Nephron progenitor cell (in vitro differentiated cells): ENCODE measurements around the gene MTARC1.

Experiments used
- DNase-seq: peaks from one replicate; pipeline ENCODE4 v3.0.0; 2021
- H3K27ac Mint-ChIP-seq: 2 replicates; pipeline ENCODE4 v1.8.0; 2021; ENCODE audit warnings: mild to moderate bottlenecking, moderate library complexity, mixed read lengths
- H3K27me3 Mint-ChIP-seq: 2 replicates; pipeline ENCODE4 v1.8.0; 2021; ENCODE audit warnings: mild to moderate bottlenecking, low read depth, mixed read lengths; ENCODE audit not compliant: poor library complexity
- H3K36me3 Mint-ChIP-seq: 2 replicates; pipeline ENCODE4 v1.8.0; 2021; ENCODE audit warnings: low read depth, mixed read lengths
- H3K4me1 Mint-ChIP-seq: 2 replicates; pipeline ENCODE4 v1.8.0; 2021; ENCODE audit warnings: mixed read lengths
- H3K4me3 Mint-ChIP-seq: 2 replicates; pipeline ENCODE4 v1.8.0; 2021; ENCODE audit warnings: mild to moderate bottlenecking, moderate library complexity, mixed read lengths
- H3K9me3 Mint-ChIP-seq: 2 replicates; pipeline ENCODE4 v1.8.0; 2021; ENCODE audit warnings: mild to moderate bottlenecking, moderate library complexity, mixed read lengths
- TF ChIP-seq, protein P1 (sequence below): fragments of 200-600 bp; sonication (generic); IDR thresholded peaks from 2 replicates; pipeline ENCODE4 v1.5.0; 2021; ENCODE audit warnings: antibody characterized with exemption

The MTARC1 gene

DNA sequence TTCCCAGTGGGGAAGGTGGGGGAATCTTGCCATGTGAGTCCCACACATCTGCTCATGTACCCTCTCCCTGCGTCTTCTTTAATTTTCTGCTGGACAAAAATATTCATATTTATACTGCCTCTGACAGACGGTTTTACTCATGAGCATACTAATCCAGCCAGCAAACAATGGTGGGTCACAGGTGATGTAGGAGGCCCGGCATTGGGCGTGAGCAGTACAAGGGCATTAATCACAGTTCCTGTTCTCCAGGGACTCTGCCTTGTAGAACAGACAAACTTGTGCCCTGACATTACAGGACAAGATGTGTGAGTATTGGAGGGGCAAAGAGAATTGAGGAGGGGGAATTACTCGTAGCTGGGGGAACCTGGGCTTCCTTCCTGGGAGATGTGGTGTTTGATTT lies 25.0 kb downstream of the MTARC1 start:
- no peaks in the 10 kb centered on the region for H3K9me3 Mint-ChIP-seq
- H3K4me1 Mint-ChIP-seq = peaks cover 44% of the 10 kb centered on the region
- H3K27me3 Mint-ChIP-seq = peaks cover 4% of the 10 kb centered on the region
- peaks cover 60% of the 10 kb centered on the region for H3K36me3 Mint-ChIP-seq
- DNase-seq = no peak
- H3K27ac Mint-ChIP-seq = no peak overlapping the region
- TF ChIP-seq, protein P1, sequence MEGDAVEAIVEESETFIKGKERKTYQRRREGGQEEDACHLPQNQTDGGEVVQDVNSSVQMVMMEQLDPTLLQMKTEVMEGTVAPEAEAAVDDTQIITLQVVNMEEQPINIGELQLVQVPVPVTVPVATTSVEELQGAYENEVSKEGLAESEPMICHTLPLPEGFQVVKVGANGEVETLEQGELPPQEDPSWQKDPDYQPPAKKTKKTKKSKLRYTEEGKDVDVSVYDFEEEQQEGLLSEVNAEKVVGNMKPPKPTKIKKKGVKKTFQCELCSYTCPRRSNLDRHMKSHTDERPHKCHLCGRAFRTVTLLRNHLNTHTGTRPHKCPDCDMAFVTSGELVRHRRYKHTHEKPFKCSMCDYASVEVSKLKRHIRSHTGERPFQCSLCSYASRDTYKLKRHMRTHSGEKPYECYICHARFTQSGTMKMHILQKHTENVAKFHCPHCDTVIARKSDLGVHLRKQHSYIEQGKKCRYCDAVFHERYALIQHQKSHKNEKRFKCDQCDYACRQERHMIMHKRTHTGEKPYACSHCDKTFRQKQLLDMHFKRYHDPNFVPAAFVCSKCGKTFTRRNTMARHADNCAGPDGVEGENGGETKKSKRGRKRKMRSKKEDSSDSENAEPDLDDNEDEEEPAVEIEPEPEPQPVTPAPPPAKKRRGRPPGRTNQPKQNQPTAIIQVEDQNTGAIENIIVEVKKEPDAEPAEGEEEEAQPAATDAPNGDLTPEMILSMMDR = no peak
- no peak overlapping the region for H3K4me3 Mint-ChIP-seq

DNA sequence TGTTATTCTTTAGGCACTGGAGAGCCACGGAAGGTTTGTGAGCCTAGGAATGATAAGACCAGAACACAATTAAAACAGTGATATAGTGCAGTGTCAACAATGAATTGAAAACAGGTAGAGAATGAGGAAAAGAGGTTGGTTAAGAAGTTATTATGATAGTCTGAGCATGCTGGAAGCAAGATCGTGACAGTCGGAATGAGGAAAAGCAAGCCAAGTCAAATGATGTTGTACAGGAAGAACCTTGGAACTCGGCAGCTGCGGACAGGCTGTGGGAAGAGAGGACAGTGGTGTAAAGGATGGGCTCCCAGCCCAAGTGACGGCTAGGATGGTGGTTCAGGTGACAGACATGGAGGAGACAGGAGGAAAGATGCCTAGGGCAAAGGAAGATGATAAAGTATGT lies 25.6 kb downstream of the MTARC1 start:
- DNase-seq = no peak
- Mint-ChIP-seq H3K27me3 (peaks cover 9% of the 10 kb centered on the region), H3K4me3 (no peak overlapping the region), H3K27ac (no peak overlapping the region), H3K4me1 (peaks cover 38% of the 10 kb centered on the region), H3K9me3 (no peaks in the 10 kb centered on the region), H3K36me3 (peaks cover 66% of the 10 kb centered on the region)
- TF ChIP-seq, protein P1 = no peak

DNA sequence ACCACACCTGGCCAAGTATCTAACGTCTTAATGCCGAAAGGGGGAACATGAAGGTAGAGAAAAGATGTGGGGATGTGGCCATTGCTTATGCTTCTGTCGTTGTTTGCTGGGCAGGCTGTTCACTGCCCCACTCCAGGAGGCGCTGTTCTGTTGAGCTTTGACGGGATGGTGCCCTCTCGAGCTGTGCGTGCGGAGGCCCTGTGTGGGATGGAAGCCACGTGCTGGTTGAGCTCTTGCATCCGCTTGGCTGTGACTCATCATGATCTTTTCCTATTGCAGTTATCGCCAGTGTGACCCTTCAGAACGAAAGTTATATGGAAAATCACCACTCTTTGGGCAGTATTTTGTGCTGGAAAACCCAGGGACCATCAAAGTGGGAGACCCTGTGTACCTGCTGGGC lies 26.3 kb downstream of the MTARC1 start:
- DNase-seq = no peak
- peaks cover 9% of the 10 kb centered on the region for H3K27me3 Mint-ChIP-seq
- peaks cover 73% of the 10 kb centered on the region for H3K36me3 Mint-ChIP-seq
- H3K27ac Mint-ChIP-seq = no peak overlapping the region
- no peaks in the 10 kb centered on the region for H3K9me3 Mint-ChIP-seq
- H3K4me1 Mint-ChIP-seq = peaks cover 30% of the 10 kb centered on the region
- H3K4me3 Mint-ChIP-seq = no peak overlapping the region
- TF ChIP-seq, protein P1 = no peak

DNA sequence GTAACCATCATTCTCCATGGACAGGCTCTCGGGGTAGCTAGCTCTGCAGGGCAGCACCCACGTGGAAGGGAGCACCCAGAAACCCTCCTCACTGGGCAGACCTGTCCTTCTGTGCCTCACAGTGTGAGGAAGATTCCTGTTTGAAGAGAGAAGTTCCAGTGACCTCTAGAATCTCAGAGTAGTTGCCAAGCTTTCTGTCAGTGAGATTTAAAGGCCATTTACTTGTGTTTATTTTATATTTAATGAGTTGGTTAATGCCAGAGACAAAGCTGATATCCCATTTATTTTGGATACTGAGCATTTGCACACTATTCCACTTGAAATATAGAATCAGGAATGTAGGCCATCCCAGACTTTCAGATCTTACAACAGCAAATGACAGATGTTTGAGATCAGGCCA lies 28.7 kb downstream of the MTARC1 start:
- Mint-ChIP-seq H3K27me3 (peaks cover 5% of the 10 kb centered on the region), H3K36me3 (peaks cover 94% of the 10 kb centered on the region)
- TF ChIP-seq, protein P1 = no peak

DNA sequence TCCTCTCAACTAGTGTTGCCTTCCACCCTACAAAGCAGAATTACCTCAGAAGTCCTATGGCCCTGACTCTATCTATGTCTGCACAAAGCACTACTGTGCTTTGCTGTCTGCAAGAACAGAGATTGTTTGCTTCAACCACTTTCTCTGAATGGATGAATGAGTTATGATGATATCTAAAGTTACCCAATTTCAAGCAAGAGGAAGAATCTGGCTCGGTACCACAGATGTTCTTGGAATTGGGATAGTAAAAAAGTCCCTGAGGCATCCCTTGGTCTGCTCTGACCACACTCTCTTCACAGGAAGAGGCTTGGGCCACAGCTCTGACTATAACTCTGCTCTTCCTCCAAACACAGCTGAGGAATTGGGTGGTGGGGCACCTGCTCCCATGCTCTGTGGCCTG lies 31.2 kb downstream of the MTARC1 start:
- Mint-ChIP-seq H3K4me3 (no peak overlapping the region), H3K4me1 (no peaks in the 10 kb centered on the region), H3K36me3 (peaks cover 72% of the 10 kb centered on the region), H3K27me3 (peaks cover 5% of the 10 kb centered on the region), H3K27ac (no peak overlapping the region), H3K9me3 (peaks cover 3% of the 10 kb centered on the region)
- TF ChIP-seq, protein P1 = no peak
- no peak for DNase-seq

More for the DNA sequence above, 28.7 kb downstream of the MTARC1 start:
- Mint-ChIP-seq H3K27ac (no peak overlapping the region), H3K4me3 (no peak overlapping the region), H3K4me1 (peaks cover 6% of the 10 kb centered on the region), H3K9me3 (peaks cover 3% of the 10 kb centered on the region)
- DNase-seq = no peak

DNA sequence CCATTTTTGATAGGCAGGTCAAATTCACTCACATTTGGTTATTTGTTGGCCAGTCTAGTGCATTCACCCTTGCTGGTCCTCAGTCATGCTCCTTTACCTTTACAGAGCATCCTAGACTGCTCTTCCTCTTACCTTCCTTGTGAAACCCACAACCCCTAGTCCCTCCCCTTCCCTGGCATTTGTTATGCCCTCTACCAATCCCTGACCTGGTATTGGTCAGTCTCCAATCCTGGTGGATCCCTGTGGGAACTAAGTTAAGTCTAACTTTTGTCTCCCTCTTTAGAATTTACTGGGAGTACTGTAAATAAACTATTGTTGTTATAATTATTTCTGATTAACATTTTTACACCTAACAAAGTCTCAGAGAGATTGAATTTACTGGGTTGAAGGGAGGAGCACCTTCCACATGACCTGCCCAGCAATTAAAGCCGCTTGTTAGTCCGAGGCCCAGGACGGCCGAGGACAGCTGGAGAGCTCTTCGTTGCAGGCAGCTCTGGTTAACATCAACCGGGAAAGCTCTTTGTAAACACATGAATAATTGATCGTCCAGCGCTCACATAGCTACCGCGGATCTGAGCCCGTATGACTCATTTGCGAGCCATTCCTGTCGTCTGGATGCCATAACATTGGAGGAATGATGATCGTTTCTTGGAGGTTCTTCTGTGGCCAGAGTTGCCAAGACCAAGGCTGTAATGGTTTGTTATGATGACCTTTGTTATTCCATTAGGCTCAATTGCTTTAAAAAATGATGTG lies 31.9 kb downstream of the MTARC1 start:
- H3K4me3 Mint-ChIP-seq = no peak overlapping the region
- H3K27ac Mint-ChIP-seq = no peak overlapping the region
- peaks cover 65% of the 10 kb centered on the region for H3K36me3 Mint-ChIP-seq
- H3K4me1 Mint-ChIP-seq = no peaks in the 10 kb centered on the region
- DNase-seq = no peak
- TF ChIP-seq, protein P1 = no peak
- peaks cover 3% of the 10 kb centered on the region for H3K9me3 Mint-ChIP-seq
- H3K27me3 Mint-ChIP-seq = peaks cover 5% of the 10 kb centered on the region
